ENCODE data around the gene APOO.

Gene APOO

DNA sequence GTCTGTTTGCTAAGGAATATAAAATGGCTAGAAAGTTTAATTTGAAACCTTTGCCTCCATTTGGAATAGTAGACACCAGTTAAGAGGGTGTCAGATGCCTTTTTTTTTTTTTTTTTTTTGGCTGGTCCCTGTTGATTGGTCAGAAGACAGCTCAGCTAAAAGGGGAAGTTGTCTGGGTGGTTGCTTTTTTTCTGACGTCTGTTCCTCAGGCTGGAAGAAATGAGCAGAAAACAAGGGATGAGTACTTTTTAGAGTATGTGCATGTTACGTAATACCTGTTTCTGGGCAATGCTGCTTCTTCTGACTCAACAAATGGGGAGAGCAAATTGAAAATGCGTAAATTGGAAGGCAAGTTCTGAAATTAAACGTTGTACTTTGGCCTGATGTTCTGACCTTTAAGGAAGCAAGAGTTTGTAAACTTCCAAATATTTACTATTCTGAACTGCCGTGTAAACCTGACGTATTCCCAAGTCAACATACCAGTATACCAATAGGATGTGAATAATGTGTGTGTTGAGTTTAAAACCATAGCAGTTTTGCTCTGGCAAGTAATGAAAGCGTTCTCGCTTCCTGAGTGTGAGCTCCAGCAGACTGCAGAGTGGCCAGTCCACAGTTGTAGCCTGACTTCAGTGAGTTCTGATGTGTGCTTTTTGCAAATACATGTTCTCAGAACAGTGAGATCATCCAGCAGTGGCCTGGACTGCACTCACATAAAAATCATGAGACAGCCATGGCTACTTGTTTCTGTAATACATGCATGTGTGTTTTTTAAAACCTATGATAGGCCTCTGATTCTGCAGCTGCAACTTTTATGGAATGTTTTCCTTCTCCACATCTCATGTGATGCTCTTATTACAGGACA is 123.0 kb downstream of the APOO start:
- no peak for DNase-seq (ENCODE audit: low spot score)

GRCh38 chrX:23783589-23784469 is 123.9 kb downstream of the APOO start:
- no peak for DNase-seq (ENCODE audit: low spot score)

Data from left forelimb (tissue), 1 donor.